ENCODE measurements around the gene HDAC9. TPM values are rescaled to one million over a fixed set of nuclear protein-coding genes. Genes with fewer than 3 reads are reported as not detected.

Gene HDAC9
- total RNA-seq, 1 experiment from 2014 or later: 17.1 TPM

GRCh38 chr7:18565337-18565736 is 69.8 kb downstream of the HDAC9 start:
- H3K36me3 ChIP-seq (ENCODE audit: control insufficient read depth, insufficient read depth, low read length): no peaks in the 10 kb centered on the region
- BruUV-seq (replicated peaks): no TSS peak
- H3K27ac ChIP-seq (ENCODE audit: low read length): no peak overlapping the region
- no peak overlapping the region for H3K4me3 ChIP-seq (ENCODE audit: low read depth in 2 of 2, low read length in 2 of 2)
- no peak for ATAC-seq
- TF ChIP-seq TCF7L2 (IDR thresholded peaks at IDR 0.05; ENCODE audit: low read depth, low read length): no peak
- intact Hi-C loops (cut with micrococcal nuclease; ENCODE audit: unreplicated experiment) (no loop called here), in situ Hi-C loops (cut with HindIII; ENCODE audit: low pct_unique_long_range_greater_than_20kb, low sequenced_read_pairs) (no loop called here)
- no peaks in the 10 kb centered on the region for H3K27me3 ChIP-seq (ENCODE audit: control insufficient read depth, insufficient read depth, low read length)
- peaks cover under 1% of the 10 kb centered on the region for H3K4me1 ChIP-seq (ENCODE audit: control insufficient read depth, insufficient read depth, low read length)
- CTCF ChIA-PET: interaction anchor here (0.7 kb wide), 1 partner anchor 942 kb away, joined by 3 read pairs; no protein-coding TSS in a partner anchor
- no peak for DNase-seq (ENCODE audit: low read depth, low spot score)
- peaks cover 6% of the 10 kb centered on the region; the same call in 1 of the 2 replicates for H3K9me3 ChIP-seq (ENCODE audit: control insufficient read depth, insufficient read depth, low read depth, low read length)
- POLR2A ChIA-PET: no interaction called here

- Histone ChIP-seq H3K9me3 (ENCODE audit: control insufficient read depth, insufficient read depth, low read depth, low read length) (peaks cover 6% of the 10 kb centered on the region; the same call in 1 of the 2 replicates), H3K27ac (ENCODE audit: low read length) (peak overlapping the region; percentile 5; the same call in 1 of the 2 replicates), H3K4me3 (ENCODE audit: low read depth in 2 of 2, low read length in 2 of 2) (no peak overlapping the region), H3K4me1 (ENCODE audit: control insufficient read depth, insufficient read depth, low read length) (peaks cover 6% of the 10 kb centered on the region), H3K27me3 (ENCODE audit: control insufficient read depth, insufficient read depth, low read length) (no peaks in the 10 kb centered on the region), H3K36me3 (ENCODE audit: control insufficient read depth, insufficient read depth, low read length) (no peaks in the 10 kb centered on the region)
- ChIA-PET CTCF (no interaction called here), POLR2A (no interaction called here)
- intact Hi-C loops (cut with micrococcal nuclease; ENCODE audit: unreplicated experiment) (no loop called here), in situ Hi-C loops (cut with HindIII; ENCODE audit: low pct_unique_long_range_greater_than_20kb, low sequenced_read_pairs) (no loop called here)
- no peak for DNase-seq (ENCODE audit: low read depth, low spot score)
- ATAC-seq: no peak
- TF ChIP-seq TCF7L2 (IDR thresholded peaks at IDR 0.05; ENCODE audit: low read depth, low read length): no peak
- no peak for TF ChIP-seq POLR2AphosphoS5 (IDR thresholded peaks at IDR 0.05; ENCODE audit: low read depth, low read length)
- no peak for TF ChIP-seq SIN3A (IDR thresholded peaks at IDR 0.05; ENCODE audit: borderline replicate concordance, insufficient read depth, low read depth, low read length)
- no peak for TF ChIP-seq CTCF (IDR thresholded peaks at IDR 0.05)
- no TSS peak for BruUV-seq (replicated peaks)
Measured at GRCh38 chr7:18566205-18566604, 70.7 kb downstream of the HDAC9 start.

- intact Hi-C loops (cut with micrococcal nuclease; ENCODE audit: unreplicated experiment) (no loop called here), in situ Hi-C loops (cut with HindIII; ENCODE audit: low pct_unique_long_range_greater_than_20kb, low sequenced_read_pairs) (no loop called here)
- peaks cover 6% of the 10 kb centered on the region; the same call in 1 of the 2 replicates for H3K9me3 ChIP-seq (ENCODE audit: control insufficient read depth, insufficient read depth, low read depth, low read length)
- H3K27ac ChIP-seq (ENCODE audit: low read length): no peak overlapping the region
- BruUV-seq (replicated peaks): no TSS peak
- ATAC-seq (no peak), DNase-seq (ENCODE audit: low read depth, low spot score) (no peak)
- no peaks in the 10 kb centered on the region for H3K27me3 ChIP-seq (ENCODE audit: control insufficient read depth, insufficient read depth, low read length)
- peaks cover 6% of the 10 kb centered on the region for H3K4me1 ChIP-seq (ENCODE audit: control insufficient read depth, insufficient read depth, low read length)
- H3K36me3 ChIP-seq (ENCODE audit: control insufficient read depth, insufficient read depth, low read length): no peaks in the 10 kb centered on the region
- ChIA-PET POLR2A (no interaction called here), CTCF (no interaction called here)
- H3K4me3 ChIP-seq (ENCODE audit: low read depth in 2 of 2, low read length in 2 of 2): no peak overlapping the region
- TF ChIP-seq TCF7L2 (IDR thresholded peaks at IDR 0.05; ENCODE audit: low read depth, low read length): no peak
Measured at GRCh38 chr7:18566829-18567228, 71.3 kb downstream of the HDAC9 start.

- ATAC-seq (peak; percentile 75), DNase-seq (ENCODE audit: low read depth, low spot score) (no peak)
- in situ Hi-C loops (cut with HindIII; ENCODE audit: low pct_unique_long_range_greater_than_20kb, low sequenced_read_pairs): no loop called here
- Histone ChIP-seq H3K27me3 (ENCODE audit: control insufficient read depth, insufficient read depth, low read length) (no peaks in the 10 kb centered on the region), H3K36me3 (ENCODE audit: control insufficient read depth, insufficient read depth, low read length) (no peaks in the 10 kb centered on the region), H3K9me3 (ENCODE audit: control insufficient read depth, insufficient read depth, low read depth, low read length) (no peaks in the 10 kb centered on the region; the same call in 1 of the 2 replicates), H3K4me3 (ENCODE audit: low read depth in 2 of 2, low read length in 2 of 2) (no peak overlapping the region), H3K27ac (ENCODE audit: low read length) (peak overlapping the region; percentile 64), H3K4me1 (ENCODE audit: control insufficient read depth, insufficient read depth, low read length) (peaks cover 6% of the 10 kb centered on the region)
- ChIA-PET POLR2A (no interaction called here), CTCF (interaction anchor here (0.6 to 2.8 kb wide), 6 partner anchors 9 to 1039 kb away, joined by 3 to 43 read pairs (median 4); no protein-coding TSS in a partner anchor)
- intact Hi-C loops (cut with micrococcal nuclease; ENCODE audit: unreplicated experiment): loop anchor here (2.0 kb wide), 1 partner anchor 218 kb away; no protein-coding TSS in a partner anchor
- BruUV-seq (replicated peaks): no TSS peak
- TF ChIP-seq REST (IDR thresholded peaks at IDR 0.05; ENCODE audit: insufficient read depth in 1 of 2, low read depth in 2 of 2, low read length in 1 of 2): no peak
- no peak for TF ChIP-seq SIN3A (IDR thresholded peaks at IDR 0.05; ENCODE audit: borderline replicate concordance, insufficient read depth, low read depth, low read length)
- TF ChIP-seq TCF7L2 (IDR thresholded peaks at IDR 0.05; ENCODE audit: low read depth, low read length): no peak
- no peak for TF ChIP-seq CTCF (IDR thresholded peaks at IDR 0.05)
- no peak for TF ChIP-seq POLR2AphosphoS5 (IDR thresholded peaks at IDR 0.05; ENCODE audit: low read depth, low read length)
Measured at GRCh38 chr7:18570441-18570840, 74.9 kb downstream of the HDAC9 start.
